GM19035 (cell line): ENCODE data around the gene PSG2.
"Not testable (repeated sequence)": the region's sequence is repeated elsewhere in the genome, so short reads cannot be mapped to it uniquely, and the experiment has no call there.

Experiments
- ATAC-seq: cut with Tn5 transposase; IDR thresholded peaks from one replicate; pipeline ENCODE4 v1.9.1; 2021; ENCODE audit not compliant: unreplicated experiment

Gene PSG2

GRCh38 chr19:43078311-43078710 lies 4.2 kb downstream of the PSG2 start:
- ATAC-seq = no peak

- ATAC-seq = not testable (repeated sequence)
Measured at GRCh38 chr19:43077881-43078280, 4.6 kb downstream of the PSG2 start.

- not testable (repeated sequence) for ATAC-seq
Measured at GRCh38 chr19:43062418-43062817, 20.1 kb downstream of the PSG2 start.

GRCh38 chr19:43061326-43061725 lies 21.2 kb downstream of the PSG2 start:
- not testable (repeated sequence) for ATAC-seq

GRCh38 chr19:43060254-43060653 lies 22.2 kb downstream of the PSG2 start:
- not testable (repeated sequence) for ATAC-seq

- ATAC-seq = not testable (repeated sequence)
Measured at GRCh38 chr19:43059482-43059881, 23.0 kb downstream of the PSG2 start.

- not testable (repeated sequence) for ATAC-seq
Measured at GRCh38 chr19:43058440-43058839, 24.1 kb downstream of the PSG2 start.

GRCh38 chr19:43047966-43048365 lies 34.5 kb downstream of the PSG2 start:
- ATAC-seq = not testable (repeated sequence)

- ATAC-seq = not testable (repeated sequence)
Measured at GRCh38 chr19:43046578-43046977, 35.9 kb downstream of the PSG2 start.

- ATAC-seq = not testable (repeated sequence)
Measured at GRCh38 chr19:43043492-43044180, 38.9 kb downstream of the PSG2 start.

- ATAC-seq = not testable (repeated sequence)
Measured at GRCh38 chr19:43031645-43032044, 50.9 kb downstream of the PSG2 start.

- no peak for ATAC-seq
Measured at GRCh38 chr19:43028866-43029265, 53.6 kb downstream of the PSG2 start.

GRCh38 chr19:43027985-43028384 lies 54.5 kb downstream of the PSG2 start:
- not testable (repeated sequence) for ATAC-seq

GRCh38 chr19:43027061-43027460 lies 55.4 kb downstream of the PSG2 start:
- not testable (repeated sequence) for ATAC-seq

- not testable (repeated sequence) for ATAC-seq
Measured at GRCh38 chr19:43026369-43026768, 56.1 kb downstream of the PSG2 start, which contains the start of gene PSG11. TSS of gene PSG11 (minus strand) at chr19:43026469. CDS start at chr19:43026372, 97 bp downstream.

- ATAC-seq = not testable (repeated sequence)
Measured at GRCh38 chr19:43022098-43022497, 60.4 kb downstream of the PSG2 start.

- not testable (repeated sequence) for ATAC-seq
Measured at GRCh38 chr19:43021629-43022028, 60.9 kb downstream of the PSG2 start.

- ATAC-seq = not testable (repeated sequence)
Measured at GRCh38 chr19:43019588-43019987, 62.9 kb downstream of the PSG2 start.
